AG04449 (cell line): ENCODE measurements around the gene HOXB6.

ENCODE experiments used
- CTCF ChIA-PET: fragments of 350-600 bp; formaldehyde crosslinking; extraction: SDS; loops from one replicate; lab custom pipeline; 2021; ENCODE audit warnings: antibody characterized with exemption; lab: Yijun Ruan, JAX
- POLR2A ChIA-PET: fragments of 400-600, 350-600 bp; formaldehyde crosslinking; extraction: SDS; loops from one replicate; lab custom pipeline; 2020; ENCODE audit warnings: antibody characterized with exemption, inconsistent platforms; lab: Yijun Ruan, JAX
- DNase-seq: peaks from one replicate; pipeline ENCODE4 v3.0.0-alpha.2; 2010; ENCODE audit warnings: low read depth, low spot score
- H3K4me3 ChIP-seq: 2 replicates; pipeline ENCODE4 v1.5.1; 2011; ENCODE audit warnings: low read depth, mild to moderate bottlenecking, control low read depth, low read length
- CTCF ChIP-seq: IDR thresholded peaks from one replicate; pipeline ENCODE4 v1.5.1; 2011; ENCODE audit warnings: mild to moderate bottlenecking, moderate library complexity, low read length, control low read depth, inconsistent platforms; ENCODE audit not compliant: insufficient read depth; ENCODE audit errors: missing control alignments

The HOXB6 gene

GRCh38 chr17:48624118-48624517 is 19.3 kb upstream of the HOXB6 start:
- ChIA-PET POLR2A (no interaction called here), CTCF (interaction anchor here (0.7 to 12.1 kb wide), 9 partner anchors 9 to 489 kb away, joined by 3 to 185 read pairs (median 6); partner anchors contain the start of gene HOXB8)

GRCh38 chr17:48623583-48623982 is 18.8 kb upstream of the HOXB6 start:
- ChIA-PET POLR2A (no interaction called here), CTCF (interaction anchor here (0.7 to 12.1 kb wide), 9 partner anchors 9 to 488 kb away, joined by 3 to 185 read pairs (median 6); partner anchors contain the start of gene HOXB8)
- TF ChIP-seq CTCF, result no peak
- no peak overlapping the region for H3K4me3 ChIP-seq
- no peak for DNase-seq

More at GRCh38 chr17:48624118-48624517, 19.3 kb upstream of the HOXB6 start:
- DNase-seq, result no peak
- H3K4me3 ChIP-seq, result no peak overlapping the region; the same call in 1 of the 2 replicates
- no peak for TF ChIP-seq CTCF

GRCh38 chr17:48622857-48623256 is 18.1 kb upstream of the HOXB6 start:
- no peak overlapping the region for H3K4me3 ChIP-seq
- TF ChIP-seq CTCF, result no peak
- POLR2A ChIA-PET, result no interaction called here
- CTCF ChIA-PET, result interaction anchor here (0.6 to 12.1 kb wide), 14 partner anchors 8 to 407 kb away, joined by 3 to 185 read pairs (median 6); partner anchors contain the start of gene HOXB8
- no peak for DNase-seq

GRCh38 chr17:48621410-48622392 is 16.9 kb upstream of the HOXB6 start:
- ChIA-PET POLR2A (no interaction called here), CTCF (interaction anchor here (0.7 to 12.1 kb wide), 15 partner anchors 9 to 406 kb away, joined by 3 to 185 read pairs (median 4); no protein-coding TSS in a partner anchor)
- DNase-seq, result no peak
- TF ChIP-seq CTCF, result no peak
- H3K4me3 ChIP-seq, result no peak overlapping the region

GRCh38 chr17:48620461-48621139 is 15.8 kb upstream of the HOXB6 start:
- ChIA-PET POLR2A (no interaction called here), CTCF (interaction anchor here (0.7 to 12.1 kb wide), 11 partner anchors 8 to 358 kb away, joined by 3 to 185 read pairs (median 4); no protein-coding TSS in a partner anchor)
- TF ChIP-seq CTCF, result no peak
- no peak overlapping the region for H3K4me3 ChIP-seq
- DNase-seq, result no peak
